OCI-LY1 (cell line): ENCODE results near the gene SLC4A11.

Experiments used
- CTCF ChIP-seq: fragments of 200-600 bp; sonication (generic), shearing (Covaris generic); IDR thresholded peaks from 2 replicates; pipeline ENCODE4 v1.5.1; 2017; ENCODE audit warnings: mild to moderate bottlenecking, antibody characterized with exemption, low read length, moderate library complexity, mixed read lengths
- EZH2 ChIP-seq: fragments of 200-600 bp; sonication (generic), shearing (Covaris generic); IDR thresholded peaks from 2 replicates; pipeline ENCODE4 v1.8.0; 2017; ENCODE audit warnings: borderline replicate concordance, mixed run types, mild to moderate bottlenecking, antibody characterized with exemption, low read length, moderate library complexity, mixed read lengths

- TF ChIP-seq CTCF (no peak), EZH2 (no peak)
Measured at GRCh38 chr20:3180319-3180718, 58.7 kb downstream of the SLC4A11 start.
